GM12878 (cell line): Measurements from ENCODE around the gene PRX. TPM values are rescaled to one million over a fixed set of nuclear protein-coding genes. Genes with fewer than 3 reads are reported as not detected.
A peak's percentile ranks its signal among the peaks of the same experiment; 100 is the strongest.

Experiments used
- ATAC-seq: fragments of 200-7000 bp; cut with Tn5 transposase; 3 replicates; pipeline ENCODE4 v1.9.1; 2020; ENCODE audit warnings: mild to moderate bottlenecking, moderate library complexity
- BruUV-seq: library from RNA; stranded (reverse); fragments of 400-500 nt; replicated peaks from 2 replicates; lab custom pipeline; 2021; lab: Mats Ljungman, UMichigan
- CTCF ChIA-PET: fragments of 300-600 bp; sonication (Branson Sonifier 250); formaldehyde crosslinking; extraction: SDS; loops from one replicate; lab custom pipeline; 2021; ENCODE audit warnings: inconsistent platforms; lab: Yijun Ruan, JAX
- POLR2A ChIA-PET: fragments of 350-600 bp; formaldehyde crosslinking; extraction: SDS; loops from one replicate; lab custom pipeline; 2021; ENCODE audit warnings: inconsistent platforms; lab: Charles Lee
- RAD21 ChIA-PET: fragments of 300-600 bp; sonication (Branson Sonifier 250); formaldehyde crosslinking; loops from one replicate; lab custom pipeline; 2023; ENCODE audit warnings: antibody characterized with exemption; ENCODE audit not compliant: unreplicated experiment; lab: Charles Lee
- SMC1A ChIA-PET: fragments of 300-600 bp; sonication (Branson Sonifier 250); formaldehyde crosslinking; loops from one replicate; lab custom pipeline; 2023; ENCODE audit not compliant: unreplicated experiment, uncharacterized antibody; lab: Charles Lee
- DNase-seq: peaks from one replicate; pipeline ENCODE4 v3.0.0-alpha.2; 2011; ENCODE audit warnings: low read depth, low spot score
- FAIRE-seq: peaks from 3 replicates; lab custom pipeline; 2011; peaks lifted over from hg19 to GRCh38; lab: Jason Lieb, UNC
- H2AFZ ChIP-seq: 2 replicates; pipeline ENCODE4 v1.6.0; 2011; ENCODE audit warnings: low read depth, low read length, control low read depth; ENCODE audit not compliant: control insufficient read depth
- H3K27ac ChIP-seq: 2 replicates; pipeline ENCODE4 v1.5.1; 2011; ENCODE audit warnings: control low read depth; ENCODE audit not compliant: control insufficient read depth, insufficient read depth
- H3K27me3 ChIP-seq, 2 experiments: replicated peaks in 1 of 2; 2 replicates each; pipeline versions ENCODE4 v1.6.0 to v1.6.1; 2011; ENCODE audit warnings: low read length in 1 of 2; ENCODE audit not compliant: control insufficient read depth in 2 of 2, insufficient read depth in 2 of 2
- H3K36me3 ChIP-seq, 2 experiments: 2 replicates each; pipeline ENCODE4 v1.5.1; 2011; ENCODE audit warnings: low read length in 1 of 2; ENCODE audit not compliant: control insufficient read depth in 2 of 2, insufficient read depth in 2 of 2
- H3K4me1 ChIP-seq: 2 replicates; pipeline ENCODE4 v1.6.1; 2011; ENCODE audit warnings: mild to moderate bottlenecking, low read length, moderate library complexity, mixed read lengths; ENCODE audit not compliant: control insufficient read depth, insufficient read depth
- H3K4me2 ChIP-seq: 2 replicates; pipeline ENCODE4 v1.6.0; 2011; ENCODE audit warnings: control low read depth; ENCODE audit not compliant: control insufficient read depth, insufficient read depth
- H3K4me3 ChIP-seq: fragments of 200-600 bp; sonication (generic); 2 replicates; pipeline ENCODE4 v1.5.1; 2016
- H3K79me2 ChIP-seq: 2 replicates; pipeline ENCODE4 v1.6.0; 2011; ENCODE audit warnings: low read length; ENCODE audit not compliant: control insufficient read depth, insufficient read depth
- H3K9ac ChIP-seq: 2 replicates; pipeline ENCODE4 v1.8.0; 2011; ENCODE audit warnings: low read length, control low read depth, mixed read lengths; ENCODE audit not compliant: control insufficient read depth, insufficient read depth
- H3K9me3 ChIP-seq: replicated peaks from 3 replicates; pipeline ENCODE4 v1.5.1; 2011; ENCODE audit warnings: mild to moderate bottlenecking, low read length; ENCODE audit not compliant: control insufficient read depth, insufficient read depth
- H4K20me1 ChIP-seq: 2 replicates; pipeline ENCODE4 v1.6.0; 2011; ENCODE audit not compliant: control insufficient read depth, insufficient read depth
- CREM ChIP-seq: IDR thresholded peaks from 2 replicates; pipeline ENCODE4 v1.6.1; 2014; ENCODE audit warnings: antibody characterized with exemption, low read depth
- EGR1 ChIP-seq, 2 experiments: IDR thresholded peaks; 1 replicate in 1 of 2; 2 replicates in 1 of 2; pipeline ENCODE4 v1.6.1; 2011 to 2012; ENCODE audit warnings: low read depth in 2 of 2, low read length in 2 of 2, borderline replicate concordance in 1 of 2, mild to moderate bottlenecking in 1 of 2, moderate library complexity in 1 of 2
- RAD21 ChIP-seq: IDR thresholded peaks from 2 replicates; pipeline ENCODE4 v1.6.1; 2011; ENCODE audit warnings: mild to moderate bottlenecking, low read depth, low read length, moderate library complexity; ENCODE audit not compliant: insufficient read depth
- RCOR1 ChIP-seq: conservative IDR thresholded peaks from 2 replicates; pipeline ENCODE4 v1.6.1; 2012; ENCODE audit warnings: low read depth, low read length, improper control_type of control experiment
- RELA ChIP-seq: fragments of 450-650 bp; IDR thresholded peaks from 2 replicates; pipeline ENCODE4 v1.8.0; 2014; ENCODE audit warnings: borderline replicate concordance; ENCODE audit not compliant: partially characterized antibody
- SRF ChIP-seq, 2 experiments: IDR thresholded peaks; 2 replicates each; pipeline ENCODE4 v1.6.1; 2011; ENCODE audit warnings: low read depth in 2 of 2, low read length in 2 of 2, mild to moderate bottlenecking in 1 of 2, moderate library complexity in 1 of 2
- WRNIP1 ChIP-seq: IDR thresholded peaks from 2 replicates; pipeline ENCODE4 v1.6.1; 2011; ENCODE audit warnings: low read depth, low read length, improper control_type of control experiment, borderline replicate concordance
- WGBS: methylation state at CpG from one replicate; pipeline ENCODE4 v1.1.6; 2016; ENCODE audit warnings: low lambda C conversion rate; ENCODE audit not compliant: insufficient replicate concordance, insufficient coverage; ENCODE audit errors: missing lambda C conversion rate; 5-methylcytosine and 5-hydroxymethylcytosine counted together
- in situ Hi-C: fragments of 300-500 bp; cut with MboI; formaldehyde crosslinking; loops from 9 replicates; pipeline ENCODE4 v1.14.3; 2018; ENCODE audit warnings: mixed read lengths
- intact Hi-C: fragments of 100-400 bp; cut with micrococcal nuclease; formaldehyde crosslinking; loops from one replicate; pipeline ENCODE4 v1.14.2; 2022; ENCODE audit not compliant: unreplicated experiment
- polyA plus RNA-seq, 11 experiments: library from polyadenylated mRNA; depleted of rRNA in 4 of 11; unstranded in 6 of 11; stranded (reverse) in 5 of 11; fragments of >200 nt; fragmentation: Nextera tagmentation in 4 of 11; fragmentation: Illumina TruSeq in 1 of 11; extraction: Ambion mirVana in 4 of 11; extraction: Trizol in 1 of 11; gene quantifications; 1 replicate in 1 of 11; 2 replicates in 10 of 11; pipeline versions ENCODE4 v1.2.1 to v1.2.3, GENCODE V29; 2011 to 2016; ENCODE audit warnings: inconsistent platforms in 2 of 11, missing spikeins in 2 of 11, low read depth in 1 of 11
- total RNA-seq, 4 experiments: library from RNA; depleted of rRNA in 3 of 4; stranded (reverse); fragments of >200 nt in 3 of 4; fragmentation: Illumina TruSeq in 1 of 4; extraction: Trizol in 1 of 4; gene quantifications; 2 replicates each; pipeline versions ENCODE4 v1.2.1 to v1.2.3, GENCODE V29; 2013 to 2021
- TF ChIP-seq, protein P1 (sequence below): fragments of 450-650 bp; IDR thresholded peaks from 2 replicates; pipeline ENCODE4 v1.6.1; 2017; ENCODE audit warnings: borderline replicate concordance
- TF ChIP-seq, protein P2 (sequence below): fragments of 450-650 bp; IDR thresholded peaks from 2 replicates; pipeline ENCODE4 v1.6.1; 2018; ENCODE audit warnings: borderline replicate concordance, mild to moderate bottlenecking; ENCODE audit not compliant: partially characterized antibody
- TF ChIP-seq, protein P3 (sequence below): fragments of 450-650 bp; IDR thresholded peaks from 2 replicates; pipeline ENCODE4 v1.6.1; 2017; ENCODE audit warnings: low read depth, mild to moderate bottlenecking, moderate library complexity
- TF ChIP-seq, protein P4 (sequence below): fragments of 450-650 bp; IDR thresholded peaks from 2 replicates; pipeline ENCODE4 v1.6.1; 2014; ENCODE audit warnings: mild to moderate bottlenecking

Gene PRX
- total and polyA plus RNA-seq, 10 of the 15 experiments (the other 5 are each of a cell fraction or from before 2014, with no cell fraction given) = 0.02 to 1.4 (median 0.54) TPM; not detected in 1

DNA sequence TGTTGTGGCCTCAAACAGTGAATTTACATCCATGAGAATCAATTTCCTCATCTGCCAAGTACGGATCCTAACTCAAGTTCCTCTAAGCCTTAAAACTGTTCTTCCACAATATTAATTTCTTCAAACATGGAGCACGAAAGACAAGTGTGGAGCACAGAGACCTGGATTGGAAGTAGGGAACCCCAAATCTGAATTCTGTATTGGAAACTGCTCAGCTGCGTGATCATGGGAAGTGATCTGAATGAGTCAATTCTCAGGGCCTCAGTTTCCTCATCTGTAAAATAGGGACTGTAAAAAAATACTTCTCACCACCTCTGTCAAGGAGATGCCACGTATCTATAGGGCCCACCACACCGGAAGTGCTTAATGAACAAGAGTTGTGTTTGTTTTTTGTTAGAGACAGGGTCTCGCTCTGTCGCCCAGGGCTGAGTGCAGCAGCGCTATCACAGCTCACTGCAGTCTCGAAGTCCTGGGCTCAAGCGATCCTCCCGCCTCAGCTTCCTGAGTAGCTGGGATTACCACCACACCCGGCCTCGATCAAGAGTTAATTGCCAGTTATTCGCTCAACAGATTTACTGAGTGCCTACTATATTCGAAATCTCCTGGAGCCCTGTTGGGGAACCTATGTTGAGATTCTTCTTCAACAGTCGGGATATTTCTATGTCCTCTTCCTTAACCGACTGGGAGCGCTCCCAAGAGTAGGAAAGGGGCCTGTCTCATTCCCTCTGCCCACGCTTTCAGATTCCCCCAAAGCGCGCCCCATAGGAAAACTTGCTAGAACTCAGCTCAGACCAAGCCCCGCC is 29.4 kb upstream of the PRX start:
- whole genome bisulfite sequencing = 5% methylated on average over 22 of the region's 22 CpGs
- peaks cover 8 to 15% of the 10 kb centered on the region in 2 experiments; a peak in 3 of 4 replicates for H3K36me3 ChIP-seq
- BruUV-seq = no TSS peak
- FAIRE-seq = no peak
- peaks cover 5% of the 10 kb centered on the region for H3K4me1 ChIP-seq
- peak overlapping the region; percentile 62 for H3K9ac ChIP-seq
- no peaks in the 10 kb centered on the region for H3K27me3 ChIP-seq
- ChIA-PET CTCF (interaction anchor here (1.0 to 4.6 kb wide), 9 partner anchors 8 to 303 kb away, joined by 3 to 40 read pairs (median 7); partner anchors contain the start of genes BLVRB and SERTAD1), POLR2A (interaction anchor here (0.5 to 4.7 kb wide), 22 partner anchors 8 to 311 kb away, joined by 3 to 55 read pairs (median 5); partner anchors contain the start of genes BLVRB, C19orf47, PLD3 and SERTAD1), RAD21 (interaction anchor here (0.7 to 3.3 kb wide), 15 partner anchors 9 to 335 kb away, joined by 3 to 35 read pairs (median 6); partner anchors contain the start of genes AKT2, BLVRB, C19orf47 and PLD3), SMC1A (interaction anchor here (0.8 to 4.2 kb wide), 10 partner anchors 9 to 171 kb away, joined by 3 to 35 read pairs (median 8); partner anchors contain the start of gene SERTAD1)
- no peak overlapping the region for H2AFZ ChIP-seq
- H3K27ac ChIP-seq = peak overlapping the region; percentile 65
- H3K9me3 ChIP-seq = no peaks in the 10 kb centered on the region
- intact Hi-C loops = no loop called here
- DNase-seq = no peak
- H3K79me2 ChIP-seq = peaks cover 28% of the 10 kb centered on the region
- H4K20me1 ChIP-seq = no peaks in the 10 kb centered on the region
- peak overlapping the region; percentile 48 for H3K4me2 ChIP-seq
- H3K4me3 ChIP-seq = peak overlapping the region; percentile 91
- in situ Hi-C loops = no loop called here
- ATAC-seq = no peak
- TF ChIP-seq, protein P1, sequence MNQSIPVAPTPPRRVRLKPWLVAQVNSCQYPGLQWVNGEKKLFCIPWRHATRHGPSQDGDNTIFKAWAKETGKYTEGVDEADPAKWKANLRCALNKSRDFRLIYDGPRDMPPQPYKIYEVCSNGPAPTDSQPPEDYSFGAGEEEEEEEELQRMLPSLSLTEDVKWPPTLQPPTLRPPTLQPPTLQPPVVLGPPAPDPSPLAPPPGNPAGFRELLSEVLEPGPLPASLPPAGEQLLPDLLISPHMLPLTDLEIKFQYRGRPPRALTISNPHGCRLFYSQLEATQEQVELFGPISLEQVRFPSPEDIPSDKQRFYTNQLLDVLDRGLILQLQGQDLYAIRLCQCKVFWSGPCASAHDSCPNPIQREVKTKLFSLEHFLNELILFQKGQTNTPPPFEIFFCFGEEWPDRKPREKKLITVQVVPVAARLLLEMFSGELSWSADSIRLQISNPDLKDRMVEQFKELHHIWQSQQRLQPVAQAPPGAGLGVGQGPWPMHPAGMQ = no peak
- TF ChIP-seq, protein P2, sequence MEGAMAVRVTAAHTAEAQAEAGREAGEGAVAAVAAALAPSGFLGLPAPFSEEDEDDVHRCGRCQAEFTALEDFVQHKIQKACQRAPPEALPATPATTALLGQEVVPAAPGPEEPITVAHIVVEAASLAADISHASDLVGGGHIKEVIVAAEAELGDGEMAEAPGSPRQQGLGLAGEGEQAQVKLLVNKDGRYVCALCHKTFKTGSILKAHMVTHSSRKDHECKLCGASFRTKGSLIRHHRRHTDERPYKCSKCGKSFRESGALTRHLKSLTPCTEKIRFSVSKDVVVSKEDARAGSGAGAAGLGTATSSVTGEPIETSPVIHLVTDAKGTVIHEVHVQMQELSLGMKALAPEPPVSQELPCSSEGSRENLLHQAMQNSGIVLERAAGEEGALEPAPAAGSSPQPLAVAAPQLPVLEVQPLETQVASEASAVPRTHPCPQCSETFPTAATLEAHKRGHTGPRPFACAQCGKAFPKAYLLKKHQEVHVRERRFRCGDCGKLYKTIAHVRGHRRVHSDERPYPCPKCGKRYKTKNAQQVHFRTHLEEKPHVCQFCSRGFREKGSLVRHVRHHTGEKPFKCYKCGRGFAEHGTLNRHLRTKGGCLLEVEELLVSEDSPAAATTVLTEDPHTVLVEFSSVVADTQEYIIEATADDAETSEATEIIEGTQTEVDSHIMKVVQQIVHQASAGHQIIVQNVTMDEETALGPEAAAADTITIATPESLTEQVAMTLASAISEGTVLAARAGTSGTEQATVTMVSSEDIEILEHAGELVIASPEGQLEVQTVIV = no peak
- TF ChIP-seq EGR1 (IDR thresholded peaks at IDR 0.05; ENCODE audit: borderline replicate concordance in 1 of 2, low read depth in 2 of 2, low read length in 2 of 2) = peak in 1 of 2 experiments; percentile 79; a peak in 2 of 3 replicates
- TF ChIP-seq SRF (IDR thresholded peaks at IDR 0.05; ENCODE audit: low read depth in 2 of 2, low read length in 2 of 2) = no peak
- no peak for TF ChIP-seq WRNIP1
- TF ChIP-seq, protein P3, sequence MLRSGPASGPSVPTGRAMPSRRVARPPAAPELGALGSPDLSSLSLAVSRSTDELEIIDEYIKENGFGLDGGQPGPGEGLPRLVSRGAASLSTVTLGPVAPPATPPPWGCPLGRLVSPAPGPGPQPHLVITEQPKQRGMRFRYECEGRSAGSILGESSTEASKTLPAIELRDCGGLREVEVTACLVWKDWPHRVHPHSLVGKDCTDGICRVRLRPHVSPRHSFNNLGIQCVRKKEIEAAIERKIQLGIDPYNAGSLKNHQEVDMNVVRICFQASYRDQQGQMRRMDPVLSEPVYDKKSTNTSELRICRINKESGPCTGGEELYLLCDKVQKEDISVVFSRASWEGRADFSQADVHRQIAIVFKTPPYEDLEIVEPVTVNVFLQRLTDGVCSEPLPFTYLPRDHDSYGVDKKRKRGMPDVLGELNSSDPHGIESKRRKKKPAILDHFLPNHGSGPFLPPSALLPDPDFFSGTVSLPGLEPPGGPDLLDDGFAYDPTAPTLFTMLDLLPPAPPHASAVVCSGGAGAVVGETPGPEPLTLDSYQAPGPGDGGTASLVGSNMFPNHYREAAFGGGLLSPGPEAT = peak; percentile 45; the same call in 1 of the 2 replicates
- TF ChIP-seq RAD21 = no peak
- TF ChIP-seq RCOR1 = no peak
- TF ChIP-seq CREM = no peak
- TF ChIP-seq RELA = no peak
- TF ChIP-seq, protein P4, sequence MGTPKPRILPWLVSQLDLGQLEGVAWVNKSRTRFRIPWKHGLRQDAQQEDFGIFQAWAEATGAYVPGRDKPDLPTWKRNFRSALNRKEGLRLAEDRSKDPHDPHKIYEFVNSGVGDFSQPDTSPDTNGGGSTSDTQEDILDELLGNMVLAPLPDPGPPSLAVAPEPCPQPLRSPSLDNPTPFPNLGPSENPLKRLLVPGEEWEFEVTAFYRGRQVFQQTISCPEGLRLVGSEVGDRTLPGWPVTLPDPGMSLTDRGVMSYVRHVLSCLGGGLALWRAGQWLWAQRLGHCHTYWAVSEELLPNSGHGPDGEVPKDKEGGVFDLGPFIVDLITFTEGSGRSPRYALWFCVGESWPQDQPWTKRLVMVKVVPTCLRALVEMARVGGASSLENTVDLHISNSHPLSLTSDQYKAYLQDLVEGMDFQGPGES = no peak
